GM19455 (cell line): ENCODE measurements around the gene POPDC2.
"Not testable (repeated sequence)": the region's sequence is repeated elsewhere in the genome, so short reads cannot be mapped to it uniquely, and the experiment has no call there.

Source experiments
- ATAC-seq: cut with Tn5 transposase; IDR thresholded peaks from one replicate; pipeline ENCODE4 v1.9.1; 2021; ENCODE audit not compliant: unreplicated experiment

POPDC2 gene

DNA sequence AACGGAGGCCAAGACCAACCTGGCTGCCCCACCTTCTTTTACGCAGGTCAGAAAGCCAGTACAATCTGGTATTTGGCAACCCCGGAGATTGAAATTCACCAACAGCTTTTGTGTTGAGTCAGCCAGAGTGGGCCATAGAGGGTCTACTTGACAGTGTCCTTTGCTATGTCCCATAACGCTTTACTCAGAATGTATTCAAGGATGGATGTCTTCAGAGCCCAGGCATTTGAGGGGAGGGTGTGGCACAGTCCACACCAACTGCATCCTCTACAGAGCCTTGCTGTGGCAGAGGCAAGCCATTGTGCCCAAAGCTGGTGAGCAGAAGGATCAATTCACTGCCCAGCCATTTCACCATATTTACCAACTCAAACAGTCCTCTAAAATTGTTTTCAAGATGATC is 44.3 kb downstream of the POPDC2 start:
- no peak for ATAC-seq

DNA sequence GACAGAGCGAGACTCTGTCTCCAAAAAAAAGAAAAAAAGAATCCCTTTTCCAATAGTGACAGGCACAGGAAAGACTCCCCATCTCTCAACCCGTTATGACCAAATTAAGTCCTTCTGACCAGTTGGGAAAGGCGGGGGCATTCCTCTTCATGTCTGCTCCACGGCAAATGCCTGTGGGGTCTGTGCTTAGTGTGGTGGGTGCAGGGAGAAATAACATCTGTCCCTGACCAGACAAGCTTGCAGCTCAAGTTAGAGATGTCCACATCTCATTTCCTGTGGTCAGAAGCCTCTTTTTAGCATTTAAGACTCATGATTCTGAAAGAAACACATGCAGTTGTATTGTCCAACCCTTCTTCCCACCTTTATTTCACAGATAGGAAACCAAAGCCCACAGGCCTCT is 46.5 kb downstream of the POPDC2 start:
- ATAC-seq = no peak

DNA sequence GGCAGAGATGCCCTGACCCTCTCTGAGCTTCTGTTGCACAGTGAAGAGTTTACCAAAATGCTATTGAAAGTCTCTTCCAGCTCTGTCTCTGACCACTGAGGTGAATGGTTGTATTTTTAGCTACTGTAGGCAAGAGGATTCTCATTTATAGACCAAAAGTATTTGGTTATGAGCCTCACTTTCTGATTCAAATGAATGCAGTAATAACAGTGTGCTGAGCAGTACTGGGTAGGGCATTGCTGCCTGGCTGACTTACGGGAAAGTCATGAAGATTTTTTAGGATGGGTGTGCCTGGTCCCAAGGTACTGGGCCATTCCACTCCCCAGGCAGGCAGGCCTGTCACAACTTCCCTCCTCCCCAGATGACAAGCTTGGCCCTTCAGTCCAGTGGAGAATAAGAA is 47.2 kb downstream of the POPDC2 start:
- ATAC-seq = no peak

DNA sequence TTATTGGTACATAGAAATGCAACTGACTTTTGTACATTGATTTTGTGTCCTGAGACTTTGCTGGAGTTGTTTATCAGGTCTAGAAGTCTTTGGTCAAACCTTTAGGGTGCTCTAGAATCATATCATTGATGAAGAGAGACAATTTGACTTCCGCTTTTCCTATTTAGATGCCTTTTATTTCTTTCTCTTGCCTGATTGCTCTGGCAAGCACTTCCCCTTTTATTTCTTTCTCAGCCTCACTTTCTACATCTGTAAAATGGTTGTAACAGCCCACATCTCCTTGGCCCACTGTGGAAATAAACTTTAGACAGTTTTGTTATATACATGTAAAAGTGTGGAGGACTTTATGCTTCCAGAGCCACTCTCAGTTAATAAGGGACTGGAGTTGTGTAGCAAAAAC is 48.7 kb downstream of the POPDC2 start:
- ATAC-seq = no peak

DNA sequence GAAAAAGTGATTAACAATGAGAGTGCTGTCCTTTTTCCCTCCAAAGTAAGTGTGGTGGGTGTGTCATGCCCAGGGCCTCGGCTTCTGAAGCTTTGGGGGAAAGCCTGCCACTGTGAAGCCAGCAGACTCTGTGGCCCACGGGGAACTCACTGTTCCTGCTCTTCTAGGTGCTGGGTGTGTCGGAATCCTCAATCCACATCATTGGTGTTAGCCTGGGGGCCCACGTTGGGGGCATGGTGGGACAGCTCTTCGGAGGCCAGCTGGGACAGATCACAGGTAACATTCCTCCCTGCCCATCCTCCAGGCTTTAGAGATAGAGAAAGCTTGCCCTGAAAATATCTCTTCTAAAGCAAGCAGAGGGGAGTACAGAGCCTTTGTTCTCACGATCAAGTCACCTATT is 51.1 kb downstream of the POPDC2 start:
- no peak for ATAC-seq

DNA sequence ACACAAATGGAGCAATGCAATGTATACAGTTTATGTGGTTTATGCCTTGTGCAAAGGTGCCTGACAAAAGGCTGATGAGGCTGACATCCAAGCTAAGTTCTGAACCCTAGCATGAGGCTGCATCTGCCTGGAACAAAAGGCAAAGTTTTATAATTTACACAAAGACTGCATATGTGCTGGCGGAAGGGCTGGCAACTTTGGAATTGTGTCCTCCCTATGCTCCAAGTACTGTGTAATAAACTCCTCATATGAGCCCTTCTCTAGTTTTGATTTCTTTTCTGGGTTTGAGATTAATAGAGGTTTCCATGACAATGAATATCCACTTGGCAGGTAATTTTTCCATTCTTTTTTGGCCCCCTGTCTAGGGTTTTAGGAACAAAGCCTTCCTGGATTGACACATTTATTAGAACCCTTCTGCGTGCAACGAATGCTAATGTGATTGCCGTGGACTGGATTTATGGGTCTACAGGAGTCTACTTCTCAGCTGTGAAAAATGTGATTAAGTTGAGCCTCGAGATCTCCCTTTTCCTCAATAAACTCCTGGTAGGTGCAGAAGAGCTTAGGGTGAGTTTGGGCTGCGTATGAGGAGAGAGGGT is 51.9 kb downstream of the POPDC2 start:
- no peak for ATAC-seq

DNA sequence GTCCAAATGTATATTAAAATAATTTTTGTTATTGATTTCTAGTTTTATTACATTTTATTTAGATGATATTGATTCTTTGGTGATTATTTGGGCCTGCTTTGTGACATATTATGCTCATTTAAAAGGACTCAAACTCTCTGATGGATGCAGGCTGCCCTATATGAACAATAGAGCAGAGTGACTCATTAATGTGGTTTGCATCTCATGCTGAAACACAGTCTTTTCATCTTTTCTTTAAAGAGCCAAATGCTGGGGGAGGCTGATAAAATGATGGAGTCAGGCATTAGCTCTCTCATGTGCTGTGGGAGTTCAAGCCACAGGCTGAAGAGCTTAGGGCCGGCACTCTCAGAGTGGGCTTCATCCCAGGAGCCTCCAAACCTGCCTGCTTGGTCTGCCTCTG is 55.5 kb downstream of the POPDC2 start:
- no peak for ATAC-seq

DNA sequence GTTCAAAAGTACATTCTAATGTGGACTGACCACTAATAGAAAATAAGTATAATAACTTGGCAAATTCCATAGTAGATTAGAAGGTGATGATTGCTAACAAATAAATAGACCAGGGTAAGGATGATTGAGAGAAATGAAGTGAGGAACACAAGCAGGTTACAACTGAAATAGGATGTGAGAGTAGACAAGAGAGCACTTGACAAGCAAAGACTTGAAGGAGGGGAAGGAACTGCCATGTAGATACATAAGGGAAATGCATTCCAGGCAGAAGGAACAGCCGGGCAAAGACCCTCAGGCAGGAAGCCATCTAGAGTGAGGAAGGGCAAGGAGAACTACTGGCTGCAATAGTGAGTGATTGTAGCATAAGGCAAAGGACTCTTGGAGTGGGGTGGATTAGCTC is 57.7 kb downstream of the POPDC2 start:
- ATAC-seq = no peak

DNA sequence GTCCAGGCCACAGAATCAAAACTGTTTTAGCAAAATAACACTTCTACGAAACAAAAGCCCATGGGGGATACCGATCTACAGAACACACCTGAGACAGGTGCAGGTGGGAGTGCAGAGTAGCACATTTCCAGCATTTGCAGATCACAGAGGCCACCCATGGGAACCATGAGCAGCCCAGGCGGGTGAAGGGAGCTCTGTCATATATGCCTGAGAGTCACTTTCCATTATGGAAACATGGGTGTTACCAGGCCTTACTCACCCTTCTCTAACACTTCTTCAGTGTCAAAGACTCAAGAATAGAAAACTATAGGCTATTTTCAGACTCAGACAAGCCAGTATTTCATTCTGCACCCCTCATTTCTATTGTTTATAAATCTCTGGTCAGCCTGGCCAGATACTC is 59.2 kb downstream of the POPDC2 start:
- peak; percentile 14 for ATAC-seq

DNA sequence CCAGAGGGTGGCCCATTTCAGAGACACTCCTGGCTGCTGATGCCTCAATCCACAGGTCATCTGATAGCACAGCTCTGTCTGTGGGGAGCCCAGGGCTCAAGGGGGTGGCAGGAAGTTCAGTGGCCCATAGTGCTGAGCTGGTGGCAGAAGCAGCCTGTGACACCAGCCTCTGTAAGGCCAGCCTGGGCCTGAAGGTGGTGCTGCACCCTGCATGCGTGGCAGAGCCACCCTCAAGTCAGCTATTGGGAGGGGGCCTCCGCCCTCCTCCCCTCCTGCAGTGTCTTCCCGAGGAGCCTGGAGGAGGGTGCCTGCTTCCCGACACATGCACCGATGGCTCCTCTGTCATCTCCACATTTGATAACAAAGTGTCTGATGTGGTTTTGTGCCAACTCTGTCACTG is 59.7 kb downstream of the POPDC2 start:
- ATAC-seq = peak; percentile 75

DNA sequence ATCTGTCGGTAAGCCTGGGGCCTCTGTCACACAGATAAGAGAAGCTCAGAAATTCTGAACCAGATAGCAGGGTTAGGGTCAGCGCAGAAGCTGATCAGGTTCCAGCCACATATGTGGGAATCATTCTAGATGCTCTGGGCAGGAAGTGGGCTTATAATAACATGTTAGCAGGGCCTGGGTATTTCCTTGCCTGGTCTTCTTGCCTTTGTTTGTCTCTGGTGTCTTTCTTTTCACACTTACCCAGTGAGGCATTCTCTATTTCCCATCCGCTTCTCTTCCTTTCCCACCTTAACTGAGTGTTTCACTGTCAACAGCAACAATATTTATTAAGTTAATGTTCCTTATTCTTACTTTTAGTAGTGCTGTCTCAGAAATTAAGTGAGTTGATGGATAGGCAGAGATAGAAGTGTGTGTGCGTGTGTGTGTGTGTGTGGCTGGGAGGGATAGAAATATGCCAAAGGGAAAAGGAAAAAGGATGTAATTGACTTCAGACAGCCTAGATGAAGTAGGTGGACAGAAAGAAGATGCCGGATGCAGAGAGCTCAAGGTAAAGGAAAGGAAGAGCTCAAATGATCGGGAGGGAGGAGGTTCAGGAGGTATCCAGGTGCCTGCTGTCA is 60.7 kb downstream of the POPDC2 start:
- no peak for ATAC-seq

DNA sequence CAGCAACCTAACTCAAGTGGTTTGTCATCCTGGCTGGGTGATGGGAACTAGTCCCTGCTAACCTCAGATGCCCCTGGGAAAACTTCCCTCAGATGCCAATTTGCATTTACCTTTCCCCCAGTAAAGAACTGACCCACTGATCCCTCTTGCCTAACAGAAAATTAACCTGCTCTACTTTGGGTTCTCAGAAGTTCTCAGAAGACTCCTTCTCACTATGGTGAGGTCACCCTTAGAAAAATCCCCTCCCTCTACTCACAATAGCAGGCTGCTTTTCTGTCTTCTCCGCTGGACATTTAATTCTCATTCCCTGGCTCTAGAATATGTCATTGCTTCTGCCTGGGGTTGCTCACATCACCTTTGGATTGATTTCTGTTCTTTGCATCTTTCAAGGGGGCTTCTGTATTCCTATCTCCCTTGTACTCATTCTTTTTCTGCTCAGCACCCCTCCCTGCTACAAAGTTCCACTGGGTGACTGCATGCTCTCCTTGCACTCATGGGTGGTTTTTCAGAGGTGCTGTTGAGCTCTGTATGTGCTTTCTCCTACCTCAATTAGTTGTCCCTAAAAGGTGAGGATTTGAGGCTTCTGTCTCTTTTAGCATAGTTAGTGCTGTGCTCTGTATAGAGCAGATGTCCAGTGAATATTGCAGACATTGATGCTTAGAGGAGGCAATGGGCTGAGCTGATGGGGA is 61.8 kb downstream of the POPDC2 start:
- ATAC-seq = no peak

DNA sequence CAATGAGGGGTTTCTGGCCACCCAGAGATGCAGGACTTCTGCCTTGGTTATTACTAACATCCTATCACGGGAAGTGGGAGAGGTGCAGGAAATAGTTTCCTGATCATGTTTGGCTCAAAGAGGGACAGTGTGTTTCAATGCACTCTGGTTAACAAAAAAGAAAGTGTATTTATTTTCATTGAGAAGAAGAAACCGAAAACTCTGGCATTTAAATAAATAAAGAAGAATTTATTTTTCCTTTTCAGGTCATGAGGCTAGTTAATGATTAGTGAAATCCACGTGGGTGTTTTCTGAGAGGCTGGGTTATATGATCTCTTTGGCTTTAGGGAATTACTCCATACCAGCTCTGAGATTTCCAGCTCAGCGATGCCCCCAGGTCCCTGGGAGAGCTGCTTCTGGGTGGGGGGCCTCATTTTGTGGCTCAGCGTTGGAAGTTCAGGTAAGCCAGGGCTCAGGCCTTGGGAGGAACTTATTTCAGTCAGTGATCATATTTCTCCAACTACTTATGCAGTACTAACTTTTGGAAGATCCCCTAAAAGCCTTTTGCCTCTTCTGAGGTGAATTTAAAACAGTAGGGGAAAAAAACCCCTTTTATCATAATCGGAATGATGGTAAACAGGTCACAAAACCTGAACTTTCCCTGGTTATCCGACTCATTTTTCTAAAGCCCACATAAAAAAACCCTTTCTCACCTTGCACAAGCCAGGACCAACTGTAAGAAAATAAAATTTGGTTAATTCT is 62.7 kb downstream of the POPDC2 start, which contains the start of gene PLA1A:
Gene PLA1A, plus strand, starts transcription at position 338 of the 741 bp plus-strand sequence. Its CDS starts 29 bp downstream, at position 367.
- no peak for ATAC-seq

DNA sequence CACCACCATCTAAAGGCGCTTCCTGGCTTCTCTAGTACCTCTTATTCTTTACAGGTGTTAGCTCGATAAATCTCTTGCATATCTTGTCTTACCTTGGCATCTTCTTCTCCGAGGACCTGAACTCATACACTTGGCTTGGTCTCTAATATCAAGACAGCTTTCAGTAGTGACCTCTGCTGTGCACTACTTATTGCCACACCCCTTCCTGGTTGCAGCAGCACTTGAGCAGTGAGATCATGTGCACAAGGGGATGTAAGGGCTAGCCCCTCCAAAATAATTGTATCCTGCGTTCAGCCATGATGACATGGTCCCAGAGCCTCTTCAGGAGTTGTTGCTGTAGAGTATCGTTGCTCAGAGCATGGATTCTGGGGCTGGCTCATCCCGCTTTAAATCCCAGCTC is 64.0 kb downstream of the POPDC2 start:
- no peak for ATAC-seq

DNA sequence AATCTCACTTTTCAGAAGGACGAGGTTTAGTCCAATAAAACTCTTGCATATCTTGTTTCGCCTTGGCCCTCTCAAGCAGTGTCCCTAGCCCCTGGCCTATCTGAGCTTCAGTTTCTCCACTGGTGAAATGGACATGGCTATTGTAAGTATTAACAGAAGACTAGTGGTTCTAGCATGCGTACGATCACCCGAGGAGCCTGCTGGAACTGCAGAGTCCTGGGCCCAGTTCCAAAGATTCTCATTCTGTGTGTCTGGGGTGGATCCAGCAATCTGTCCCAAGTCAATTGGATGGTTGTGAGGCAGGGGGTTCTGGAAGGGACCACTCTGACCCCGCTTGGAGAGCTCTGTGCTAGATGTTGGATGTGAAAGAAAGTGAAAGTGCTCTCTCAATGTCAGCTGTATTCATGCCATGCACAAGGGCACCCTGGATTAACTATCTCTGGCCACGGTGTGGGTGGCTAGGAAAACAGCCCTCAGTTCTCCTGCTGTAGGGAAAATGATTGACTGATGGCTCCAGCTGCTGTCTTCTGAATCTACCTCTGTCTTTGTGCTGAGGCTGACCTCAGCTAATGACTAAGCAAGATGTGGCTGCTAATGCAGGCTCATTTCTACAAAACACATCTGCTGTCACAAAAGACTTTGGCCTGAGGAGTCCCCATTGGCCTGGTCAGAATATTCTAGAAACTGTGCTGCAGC is 64.6 kb downstream of the POPDC2 start:
- no peak for ATAC-seq

DNA sequence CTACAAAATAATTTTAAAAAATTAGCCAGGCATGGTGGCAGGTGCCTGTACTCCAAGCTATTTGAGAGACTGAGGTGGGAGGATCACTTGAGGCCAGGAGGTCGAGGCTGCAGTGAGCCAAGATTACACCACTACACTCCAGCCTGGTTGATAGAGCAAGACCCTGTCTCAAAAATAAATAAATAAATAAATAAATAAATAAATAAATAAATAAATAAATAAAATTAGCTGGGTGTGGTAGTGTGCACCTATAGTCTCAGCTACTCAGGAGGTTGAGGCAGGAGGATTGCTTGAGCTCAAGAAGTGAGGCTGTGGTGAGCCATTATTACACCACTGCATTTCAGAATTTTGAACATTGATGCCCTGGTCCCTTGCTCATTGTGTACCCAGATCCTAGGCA is 65.5 kb downstream of the POPDC2 start:
- ATAC-seq = not testable (repeated sequence)

DNA sequence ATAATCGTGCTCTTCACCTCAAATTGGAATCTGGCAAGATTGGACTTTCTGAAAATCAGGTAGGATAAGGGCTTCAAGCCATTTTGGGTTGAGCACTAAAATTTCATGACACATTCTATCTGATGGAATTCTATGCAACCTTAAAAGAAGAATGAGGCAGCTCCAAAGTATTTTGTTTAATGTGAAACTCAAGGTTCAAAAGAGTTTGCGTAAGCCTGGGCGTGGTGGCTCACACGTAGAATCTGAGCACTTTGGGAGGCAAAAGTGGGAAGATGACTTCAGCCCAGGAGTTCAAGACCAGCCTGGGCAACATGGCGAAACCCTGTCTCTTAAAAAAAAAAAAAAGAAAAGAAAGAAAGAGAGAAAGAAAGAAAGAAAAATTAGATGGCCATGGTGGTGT is 66.3 kb downstream of the POPDC2 start:
- ATAC-seq = no peak

DNA sequence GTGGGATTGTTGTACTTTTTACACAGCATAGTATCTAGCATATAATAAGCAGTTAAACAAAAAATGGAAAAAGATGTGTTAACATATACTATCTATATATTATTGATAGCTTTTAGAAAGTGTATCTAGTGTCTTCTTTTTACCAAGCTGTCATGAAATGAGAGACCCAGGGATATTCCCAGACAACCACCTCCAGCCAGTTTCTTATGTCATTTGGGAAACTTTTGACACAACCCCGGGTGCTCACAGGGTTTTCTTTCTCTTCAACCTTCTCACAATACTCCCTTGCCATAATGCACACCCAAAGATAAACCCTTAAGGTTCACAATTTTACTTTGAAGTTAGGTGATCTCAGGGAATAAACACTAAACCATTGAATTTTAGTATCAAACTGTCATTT is 67.5 kb downstream of the POPDC2 start:
- ATAC-seq = no peak
